Loucy (cell line): Measurements from ENCODE around the gene GOLGA6L7.

Experiments
- H2AFZ ChIP-seq: fragments of 200-600 bp; sonication (generic); 2 replicates; pipeline ENCODE4 v1.6.0; 2016; ENCODE audit warnings: antibody characterized with exemption, mild to moderate bottlenecking, low read length, moderate library complexity
- H3F3A ChIP-seq: fragments of 200-600 bp; 2 replicates; pipeline ENCODE4 v1.6.0; 2016; ENCODE audit warnings: antibody characterized with exemption, low read depth, mild to moderate bottlenecking
- H3K27me3 ChIP-seq: fragments of 200-600 bp; sonication (generic); 2 replicates; pipeline ENCODE4 v1.6.1; 2014; ENCODE audit warnings: low read length, mild to moderate bottlenecking; ENCODE audit not compliant: insufficient read depth, poor library complexity, severe bottlenecking
- H3K36me3 ChIP-seq: fragments of 200-600 bp; sonication (generic); 2 replicates; pipeline ENCODE4 v1.6.1; 2016; ENCODE audit warnings: low read length; ENCODE audit not compliant: insufficient read depth
- H3K4me1 ChIP-seq: fragments of 200-600 bp; sonication (generic); 2 replicates; pipeline ENCODE4 v1.5.1; 2014; ENCODE audit warnings: low read length, mild to moderate bottlenecking; ENCODE audit not compliant: insufficient read depth, poor library complexity, severe bottlenecking
- H3K4me2 ChIP-seq: fragments of 200-600 bp; sonication (generic); 2 replicates; pipeline ENCODE4 v1.6.0; 2014; ENCODE audit warnings: antibody characterized with exemption, low read length, low read depth, mild to moderate bottlenecking; ENCODE audit not compliant: poor library complexity, severe bottlenecking
- H3K4me3 ChIP-seq: fragments of 200-600 bp; sonication (generic); 2 replicates; pipeline ENCODE4 v1.5.1; 2014; ENCODE audit warnings: low read length, mild to moderate bottlenecking, mixed read lengths; ENCODE audit not compliant: poor library complexity, severe bottlenecking
- H3K79me2 ChIP-seq: fragments of 200-600 bp; sonication (generic); 2 replicates; pipeline ENCODE4 v1.6.1; 2014; ENCODE audit warnings: low read length; ENCODE audit not compliant: insufficient read depth
- H3K9ac ChIP-seq: fragments of 200-600 bp; sonication (generic); 2 replicates; pipeline ENCODE4 v1.6.0; 2014; ENCODE audit warnings: mild to moderate bottlenecking, low read depth, low read length, moderate library complexity; ENCODE audit not compliant: poor library complexity, severe bottlenecking
- H3K9me2 ChIP-seq: fragments of 200-600 bp; sonication (generic); replicated peaks from 2 replicates; pipeline ENCODE4 v1.6.1; 2016; ENCODE audit warnings: low read depth, low read length, mixed read lengths
- H3K9me3 ChIP-seq: fragments of 200-600 bp; sonication (generic); 2 replicates; pipeline ENCODE4 v1.6.1; 2014; ENCODE audit warnings: mild to moderate bottlenecking, antibody characterized with exemption, low read length, low read depth; ENCODE audit not compliant: insufficient read depth
- H4K20me1 ChIP-seq: fragments of 200-600 bp; sonication (generic); 2 replicates; pipeline ENCODE4 v1.6.0; 2014; ENCODE audit warnings: antibody characterized with exemption, low read length, mild to moderate bottlenecking; ENCODE audit not compliant: insufficient read depth, poor library complexity, severe bottlenecking
- CTCF ChIP-seq: fragments of 200-600 bp; sonication (generic); conservative IDR thresholded peaks from 2 replicates; pipeline ENCODE4 v1.5.1; 2014; ENCODE audit warnings: mild to moderate bottlenecking, antibody characterized with exemption, low read length
- EZH2phosphoT487 ChIP-seq: fragments of 200-600 bp; IDR thresholded peaks from 2 replicates; pipeline ENCODE4 v1.6.1; 2018; ENCODE audit warnings: antibody characterized with exemption, mild to moderate bottlenecking, moderate library complexity, borderline replicate concordance

Gene GOLGA6L7

DNA sequence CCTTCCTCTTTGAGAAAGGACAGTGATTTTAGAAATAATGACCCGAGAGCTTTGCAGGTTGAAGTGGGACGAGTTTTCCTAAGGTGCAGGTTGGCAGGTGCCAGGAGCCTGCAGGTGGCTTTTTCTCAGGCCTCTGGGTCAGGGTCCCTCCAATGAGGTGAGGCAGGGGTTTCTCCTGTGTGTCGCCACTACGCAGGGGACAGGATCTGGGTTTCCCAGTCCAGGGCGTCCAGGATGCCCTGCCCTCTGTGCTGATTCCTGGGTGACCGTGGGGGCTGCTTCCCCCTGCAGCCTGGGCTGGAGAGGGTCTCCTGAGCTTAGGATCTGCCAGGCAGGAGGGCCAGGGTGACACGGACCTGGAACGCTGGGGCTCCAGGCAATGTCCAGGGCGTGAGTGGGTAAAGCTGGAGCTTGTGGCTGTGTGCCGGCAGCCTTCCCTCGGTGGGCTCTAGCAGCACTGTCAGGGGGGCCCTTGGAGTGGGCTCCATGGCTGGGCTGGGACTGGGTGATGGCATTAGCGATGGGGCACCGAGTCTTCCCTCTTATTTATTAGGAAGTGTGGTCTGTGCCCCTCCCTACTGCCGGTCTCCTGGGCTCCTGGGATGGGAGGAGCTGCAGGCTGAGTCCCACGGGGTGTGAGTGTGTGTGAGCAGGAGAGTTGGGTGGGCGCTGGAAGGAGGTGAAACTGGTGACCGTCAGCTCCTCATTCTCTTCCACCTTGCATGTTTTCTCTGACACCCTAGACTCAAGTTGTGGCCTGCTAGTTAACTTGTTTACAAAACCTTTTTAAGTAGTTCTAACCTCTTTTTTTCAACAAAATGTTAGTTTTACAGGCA is 39.1 kb upstream of the GOLGA6L7 start:
- Histone ChIP-seq H2AFZ (no peak overlapping the region), H3K27me3 (no peaks in the 10 kb centered on the region), H3K4me1 (peaks cover 19% of the 10 kb centered on the region), H3F3A (peaks cover 4% of the 10 kb centered on the region; the same call in 1 of the 2 replicates), H4K20me1 (no peaks in the 10 kb centered on the region), H3K4me3 (no peak overlapping the region), H3K4me2 (no peak overlapping the region), H3K36me3 (no peaks in the 10 kb centered on the region), H3K9me2 (no peaks in the 10 kb centered on the region), H3K9me3 (no peaks in the 10 kb centered on the region), H3K79me2 (no peaks in the 10 kb centered on the region), H3K9ac (no peak overlapping the region)
- no peak for TF ChIP-seq CTCF
- TF ChIP-seq EZH2phosphoT487, result no peak

- Histone ChIP-seq H3K9me2 (no peaks in the 10 kb centered on the region), H3K9ac (no peak overlapping the region), H3K27me3 (no peaks in the 10 kb centered on the region), H3K4me2 (no peak overlapping the region), H3K9me3 (no peaks in the 10 kb centered on the region), H3K4me1 (peaks cover 19% of the 10 kb centered on the region), H3K79me2 (no peaks in the 10 kb centered on the region), H2AFZ (no peak overlapping the region), H3K36me3 (no peaks in the 10 kb centered on the region), H4K20me1 (no peaks in the 10 kb centered on the region), H3K4me3 (no peak overlapping the region), H3F3A (peaks cover 4% of the 10 kb centered on the region; the same call in 1 of the 2 replicates)
- TF ChIP-seq EZH2phosphoT487 (no peak), CTCF (no peak)
Observed at GRCh38 chr15:28886431-28887338, 38.2 kb upstream of the GOLGA6L7 start.

- Histone ChIP-seq H3K9ac (no peak within 1 kb of the TSS), H3K4me1 (peaks cover 17% of the 10 kb centered on the region), H3K9me2 (no peaks in the 10 kb centered on the region), H3K4me3 (no peak within 1 kb of the TSS), H3K27me3 (no peaks in the 10 kb centered on the region), H3F3A (0 out of 2 replicates have a peak, but pooled peaks cover 3% of the 10 kb centered on the region), H2AFZ (no peak within 1 kb of the TSS), H3K9me3 (no peaks in the 10 kb centered on the region), H4K20me1 (no peaks in the 10 kb centered on the region), H3K79me2 (no peaks in the 10 kb centered on the region), H3K36me3 (no peaks in the 10 kb centered on the region), H3K4me2 (no peak within 1 kb of the TSS)
- no peak for TF ChIP-seq CTCF
- no peak for TF ChIP-seq EZH2phosphoT487
Observed at GRCh38 chr15:28885630-28886430, 37.4 kb upstream of the GOLGA6L7 start, which contains the start of gene APBA2. Gene APBA2 (plus strand): TSS chr15:28885974. CDS start chr15:29053885, 167,911 bp downstream.
